A549 (cell line): Measurements from ENCODE around the gene ACOT7. TPM values are rescaled to one million over a fixed set of nuclear protein-coding genes. Genes with fewer than 3 reads are reported as not detected.

Source experiments
- ATAC-seq, 2 experiments: fragments of 200-7000 bp in 1 of 2; fragments of >200 bp in 1 of 2; cut with Nextera tagmentation in 1 of 2; cut with Tn5 transposase in 1 of 2; 3 replicates each; pipeline versions ENCODE4 v1.8.0 to v1.9.1; 2018 to 2020; ENCODE audit warnings: mild to moderate bottlenecking in 1 of 2, moderate library complexity in 1 of 2
- CTCF ChIA-PET: fragments of 300-600 bp; sonication (Branson Sonifier 250); formaldehyde crosslinking; extraction: SDS; loops from one replicate; lab custom pipeline; 2021; ENCODE audit warnings: antibody characterized with exemption, inconsistent platforms; lab: Yijun Ruan, JAX
- POLR2A ChIA-PET: fragments of 350-600 bp; formaldehyde crosslinking; extraction: SDS; loops from one replicate; lab custom pipeline; 2021; ENCODE audit warnings: antibody characterized with exemption, inconsistent platforms; lab: Yijun Ruan, JAX
- DNase-seq, 2 experiments: peaks; one replicate each; pipeline versions ENCODE4 v3.0.0 to v3.0.0-alpha.2; 2011 to 2016; ENCODE audit warnings: low read depth in 1 of 2, low spot score in 1 of 2
- FAIRE-seq: peaks from 2 replicates; lab custom pipeline; 2011; peaks lifted over from hg19 to GRCh38; lab: Jason Lieb, UNC
- H3K27ac ChIP-seq, 2 experiments: fragments of >200 bp; sonication (Bioruptor Twin); formaldehyde crosslinking; 3 replicates each; pipeline ENCODE4 v1.5.1; 2016 to 2017
- H3K4me1 ChIP-seq: fragments of >200 bp; sonication (Bioruptor Twin); formaldehyde crosslinking; 3 replicates; pipeline ENCODE4 v1.6.1; 2016
- H3K4me2 ChIP-seq: fragments of >200 bp; sonication (Bioruptor Twin); formaldehyde crosslinking; 3 replicates; pipeline ENCODE4 v1.6.1; 2016
- H3K4me3 ChIP-seq: fragments of >200 bp; sonication (Bioruptor Twin); formaldehyde crosslinking; 3 replicates; pipeline ENCODE4 v1.5.1; 2016
- H3K9me3 ChIP-seq: fragments of >200 bp; sonication (Bioruptor Twin); formaldehyde crosslinking; 3 replicates; pipeline ENCODE4 v1.6.1; 2016
- CHD2 ChIP-seq: fragments of 150-350 bp; IDR thresholded peaks from 2 replicates; pipeline ENCODE4 v1.6.1; 2014; ENCODE audit warnings: low read length; ENCODE audit not compliant: partially characterized antibody
- CHD4 ChIP-seq: fragments of 200-600 bp; sonication (generic); IDR thresholded peaks from 2 replicates; pipeline ENCODE4 v1.6.1; 2016; ENCODE audit warnings: antibody characterized with exemption, mild to moderate bottlenecking, borderline replicate concordance
- EHF ChIP-seq: fragments of 250-450 bp; sonication (Bioruptor Pico); IDR thresholded peaks from 2 replicates; pipeline ENCODE4 v1.5.0; 2020; ENCODE audit warnings: mild to moderate bottlenecking
- EHMT2 ChIP-seq: fragments of 200-600 bp; sonication (generic); IDR thresholded peaks from 2 replicates; pipeline ENCODE4 v1.6.1; 2016; ENCODE audit warnings: antibody characterized with exemption, low read depth, mild to moderate bottlenecking, moderate library complexity
- ESRRA ChIP-seq: fragments of 150-350 bp; IDR thresholded peaks from 2 replicates; pipeline ENCODE4 v1.6.1; 2014; ENCODE audit warnings: mild to moderate bottlenecking, low read length, borderline replicate concordance
- FOSB ChIP-seq: fragments of 250-450 bp; sonication (Bioruptor Pico); IDR thresholded peaks from 2 replicates; pipeline ENCODE4 v1.5.0; 2020; ENCODE audit warnings: mild to moderate bottlenecking, moderate library complexity
- FOSL2 ChIP-seq, 2 experiments: fragments of 450-650 bp in 1 of 2; fragments of >200 bp in 1 of 2; sonication (Bioruptor Twin) in 1 of 2; formaldehyde crosslinking; IDR thresholded peaks; 2 replicates each; pipeline versions ENCODE4 v1.5.0 to v1.6.1; 2016 to 2020; ENCODE audit warnings: mild to moderate bottlenecking in 1 of 2, moderate library complexity in 1 of 2
- FOXS1 ChIP-seq: fragments of 250-450 bp; sonication (Bioruptor Pico); IDR thresholded peaks from 2 replicates; pipeline ENCODE4 v1.5.0; 2020; ENCODE audit warnings: mild to moderate bottlenecking, moderate library complexity
- HEYL ChIP-seq: fragments of 250-450 bp; sonication (Bioruptor Pico); IDR thresholded peaks from 2 replicates; pipeline ENCODE4 v1.8.0; 2021; ENCODE audit warnings: mild to moderate bottlenecking, moderate library complexity
- HOXA7 ChIP-seq: fragments of 250-450 bp; sonication (Bioruptor Pico); IDR thresholded peaks from 2 replicates; pipeline ENCODE4 v1.5.0; 2020; ENCODE audit warnings: mild to moderate bottlenecking, moderate library complexity
- HOXB13 ChIP-seq: fragments of 250-450 bp; sonication (Bioruptor Pico); IDR thresholded peaks from 2 replicates; pipeline ENCODE4 v1.5.0; 2020; ENCODE audit warnings: low read depth, mild to moderate bottlenecking, moderate library complexity
- HOXB5 ChIP-seq: fragments of 250-450 bp; sonication (Bioruptor Pico); IDR thresholded peaks from 2 replicates; pipeline ENCODE4 v1.5.0; 2020; ENCODE audit warnings: mild to moderate bottlenecking, moderate library complexity
- JUN ChIP-seq, 2 experiments: fragments of >200 bp; sonication (Bioruptor Twin); formaldehyde crosslinking; IDR thresholded peaks; 2 replicates in 1 of 2; 3 replicates in 1 of 2; pipeline ENCODE4 v1.6.1; 2016 to 2017
- KDM1A ChIP-seq: fragments of 200-600 bp; sonication (generic); IDR thresholded peaks from 2 replicates; pipeline ENCODE4 v1.6.1; 2016; ENCODE audit warnings: low read depth, mild to moderate bottlenecking
- KDM5A ChIP-seq: fragments of 200-600 bp; sonication (generic); IDR thresholded peaks from 2 replicates; pipeline ENCODE4 v1.6.1; 2016; ENCODE audit warnings: antibody characterized with exemption, mild to moderate bottlenecking
- NFE2L2 ChIP-seq: fragments of 150-350 bp; conservative IDR thresholded peaks from 2 replicates; pipeline ENCODE4 v1.6.1; 2014; ENCODE audit warnings: low read length
- POLR2A ChIP-seq: IDR thresholded peaks from 2 replicates; pipeline ENCODE4 v1.6.1; 2012; ENCODE audit warnings: mild to moderate bottlenecking, low read length
- RCOR1 ChIP-seq: fragments of 150-350 bp; IDR thresholded peaks from 2 replicates; pipeline ENCODE4 v1.6.1; 2014; ENCODE audit warnings: antibody characterized with exemption, low read length, low read depth
- RFX5 ChIP-seq: fragments of 450-650 bp; IDR thresholded peaks from 2 replicates; pipeline ENCODE4 v1.7.1; 2014; ENCODE audit warnings: antibody characterized with exemption, mild to moderate bottlenecking, moderate library complexity
- RNF2 ChIP-seq: fragments of 200-600 bp; sonication (generic); IDR thresholded peaks from 2 replicates; pipeline ENCODE4 v1.6.1; 2016; ENCODE audit warnings: low read depth, mild to moderate bottlenecking, antibody characterized with exemption, moderate library complexity, borderline replicate concordance
- SREBF2 ChIP-seq: fragments of 450-650 bp; IDR thresholded peaks from 2 replicates; pipeline ENCODE4 v1.6.1; 2014; ENCODE audit warnings: mild to moderate bottlenecking, moderate library complexity
- TP53 ChIP-seq: fragments of 250-450 bp; sonication (Bioruptor Pico); IDR thresholded peaks from 2 replicates; pipeline ENCODE4 v1.5.0; 2021; ENCODE audit warnings: mild to moderate bottlenecking, moderate library complexity
- ZC3H11A ChIP-seq: fragments of 450-650 bp; IDR thresholded peaks from 2 replicates; pipeline ENCODE4 v1.6.1; 2014; ENCODE audit warnings: antibody characterized with exemption, mild to moderate bottlenecking
- ZFP36 ChIP-seq: fragments of 450-650 bp; IDR thresholded peaks from 2 replicates; pipeline ENCODE4 v1.6.1; 2014; ENCODE audit warnings: borderline replicate concordance; ENCODE audit not compliant: partially characterized antibody
- WGBS: methylation state at CpG from one replicate; pipeline ENCODE4 v1.1.6; 2017; ENCODE audit errors: missing lambda C conversion rate; 5-methylcytosine and 5-hydroxymethylcytosine counted together
- polyA plus RNA-seq, 4 experiments: library from polyadenylated mRNA; depleted of rRNA in 3 of 4; stranded (reverse); fragments of >200 nt; fragmentation: RNase III in 1 of 4; extraction: RNeasy Plus Mini Kit Qiagen cat#74134 plus additional on column Dnase treatment in 1 of 4; gene quantifications; 2 replicates in 3 of 4; 3 replicates in 1 of 4; pipeline ENCODE4 v1.2.3, GENCODE V29; 2011 to 2017
- TF ChIP-seq, protein P1 (sequence below): fragments of >200 bp; sonication (Bioruptor Twin); formaldehyde crosslinking; IDR thresholded peaks from 3 replicates; pipeline ENCODE4 v1.5.1; 2016
- TF ChIP-seq, protein P2 (sequence below): fragments of 250-450 bp; sonication (Bioruptor Pico); IDR thresholded peaks from 2 replicates; pipeline ENCODE4 v1.5.0; 2020; ENCODE audit warnings: low read depth, mild to moderate bottlenecking, moderate library complexity

Gene ACOT7
- polyA plus RNA-seq, 2 of the 4 experiments (the other 2 are of a cell fraction) = 48.0 to 49.6 TPM

DNA sequence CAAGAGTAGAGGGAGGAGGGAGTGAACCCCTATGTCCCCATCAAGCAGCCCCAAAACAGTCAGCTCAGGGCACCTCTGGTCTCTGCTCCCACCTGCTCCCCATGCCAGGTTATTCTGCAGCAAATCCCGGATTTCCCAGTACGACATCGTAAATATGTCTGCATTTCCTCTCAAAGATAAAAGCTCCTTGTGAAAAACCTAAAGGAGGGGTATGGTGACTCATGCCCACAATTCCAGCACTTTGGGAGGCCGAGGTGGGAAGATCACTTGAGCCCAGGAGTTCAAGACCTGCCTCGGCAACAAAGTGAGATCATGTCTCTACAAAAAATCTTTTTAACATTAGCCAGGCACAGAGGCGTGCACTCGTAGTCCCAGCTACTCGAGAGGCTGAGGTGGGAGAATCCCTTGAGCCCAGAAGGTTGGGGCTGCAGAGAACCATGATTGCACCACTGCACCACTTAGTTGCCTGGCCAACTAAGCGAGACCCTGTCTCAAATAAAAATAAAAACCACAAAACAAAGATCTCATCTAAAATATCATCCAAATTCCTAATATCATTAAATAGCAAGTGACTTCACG lies 7.1 kb downstream of the ACOT7 start:
- Histone ChIP-seq H3K27ac (peak overlapping the region; percentile 83 to 90), H3K4me3 (peak overlapping the region; percentile 37; the same call in 2 of the 3 replicates), H3K4me2 (peak overlapping the region; percentile 84), H3K9me3 (no peaks in the 10 kb centered on the region), H3K4me1 (peaks cover 23% of the 10 kb centered on the region)
- TF ChIP-seq EHF (CRISPR knock-in tag) = no peak
- TF ChIP-seq FOSL2 (IDR thresholded peaks at IDR 0.05) = no peak
- peak; percentile 44 for TF ChIP-seq FOSL2 (CRISPR knock-in tag; IDR thresholded peaks at IDR 0.05)
- TF ChIP-seq, protein P1, sequence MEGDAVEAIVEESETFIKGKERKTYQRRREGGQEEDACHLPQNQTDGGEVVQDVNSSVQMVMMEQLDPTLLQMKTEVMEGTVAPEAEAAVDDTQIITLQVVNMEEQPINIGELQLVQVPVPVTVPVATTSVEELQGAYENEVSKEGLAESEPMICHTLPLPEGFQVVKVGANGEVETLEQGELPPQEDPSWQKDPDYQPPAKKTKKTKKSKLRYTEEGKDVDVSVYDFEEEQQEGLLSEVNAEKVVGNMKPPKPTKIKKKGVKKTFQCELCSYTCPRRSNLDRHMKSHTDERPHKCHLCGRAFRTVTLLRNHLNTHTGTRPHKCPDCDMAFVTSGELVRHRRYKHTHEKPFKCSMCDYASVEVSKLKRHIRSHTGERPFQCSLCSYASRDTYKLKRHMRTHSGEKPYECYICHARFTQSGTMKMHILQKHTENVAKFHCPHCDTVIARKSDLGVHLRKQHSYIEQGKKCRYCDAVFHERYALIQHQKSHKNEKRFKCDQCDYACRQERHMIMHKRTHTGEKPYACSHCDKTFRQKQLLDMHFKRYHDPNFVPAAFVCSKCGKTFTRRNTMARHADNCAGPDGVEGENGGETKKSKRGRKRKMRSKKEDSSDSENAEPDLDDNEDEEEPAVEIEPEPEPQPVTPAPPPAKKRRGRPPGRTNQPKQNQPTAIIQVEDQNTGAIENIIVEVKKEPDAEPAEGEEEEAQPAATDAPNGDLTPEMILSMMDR = no peak
- no peak for TF ChIP-seq HOXB5 (CRISPR knock-in tag)
- TF ChIP-seq FOXS1 (CRISPR knock-in tag) = no peak
- TF ChIP-seq HEYL (CRISPR knock-in tag) = no peak
- no peak for DNase-seq
- ChIA-PET POLR2A (no interaction called here), CTCF (interaction anchor here (0.7 to 34.5 kb wide), 5 partner anchors 18 to 78 kb away, joined by 3 to 575 read pairs (median 6); no protein-coding TSS in a partner anchor)
- WGBS = 50% methylated on average over 10 of the region's 10 CpGs
- peak in 1 of 2 experiments; percentile 11; a peak in 1 of 6 replicates for ATAC-seq
- FAIRE-seq = no peak

DNA sequence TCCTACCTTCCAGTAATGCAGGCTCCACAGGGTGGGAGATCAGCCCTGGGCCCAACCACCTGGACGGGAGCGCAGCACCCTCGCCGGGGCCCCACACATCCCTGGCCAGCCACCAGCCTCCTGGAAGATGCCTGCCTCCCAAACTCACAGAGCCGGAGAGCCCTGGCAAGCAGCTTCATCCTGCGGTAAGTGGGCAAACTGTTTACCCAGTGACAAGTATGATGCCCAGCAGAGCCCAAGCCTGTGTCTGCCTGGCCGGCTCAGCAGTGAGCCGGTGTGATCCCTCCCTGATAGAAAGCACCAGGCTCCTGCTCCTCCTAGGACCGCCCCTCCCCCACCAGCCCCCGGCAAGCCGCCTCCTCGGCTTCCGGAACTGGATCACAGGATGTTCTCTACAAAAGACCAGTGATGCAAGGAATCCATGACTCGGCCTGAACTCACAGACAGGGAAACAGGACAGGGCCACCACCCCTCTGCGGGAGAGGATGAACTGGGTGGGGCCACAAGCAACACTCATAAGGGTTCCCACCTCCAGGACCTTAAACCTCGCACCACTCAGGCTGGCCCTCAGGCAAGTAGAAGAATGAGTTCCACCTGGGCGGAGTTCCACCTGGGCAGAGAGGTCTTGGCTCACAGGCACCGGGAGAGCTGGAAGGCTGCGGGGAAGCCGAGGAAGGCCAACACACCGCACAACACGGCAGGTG lies 7.9 kb downstream of the ACOT7 start:
- Histone ChIP-seq H3K4me3 (peak overlapping the region; percentile 37), H3K9me3 (no peaks in the 10 kb centered on the region), H3K27ac (peak overlapping the region; percentile 83 to 90), H3K4me2 (peak overlapping the region; percentile 84), H3K4me1 (peaks cover 23% of the 10 kb centered on the region)
- DNase-seq (peak; percentile 65 to 84), ATAC-seq (peak; percentile 88 to 95), FAIRE-seq (no peak)
- CTCF ChIA-PET = interaction anchor here (0.7 to 34.5 kb wide), 8 partner anchors 18 to 137 kb away, joined by 3 to 575 read pairs (median 4); no protein-coding TSS in a partner anchor
- 55% methylated on average over 5 of the region's 22 CpGs for WGBS
- TF ChIP-seq FOSL2 (IDR thresholded peaks at IDR 0.05) (no peak), FOSL2 (CRISPR knock-in tag; IDR thresholded peaks at IDR 0.05) (0 out of 2 replicates have a peak, but pooled peaks have one; percentile 14), HOXA7 (CRISPR knock-in tag) (no peak), CHD2 (no peak), KDM1A (no peak), SREBF2 (no peak)
- POLR2A ChIA-PET = interaction anchor here (1.6 kb wide), 1 partner anchor 8 kb away, joined by 6 read pairs; the partner anchor contains the start of gene ACOT7

DNA sequence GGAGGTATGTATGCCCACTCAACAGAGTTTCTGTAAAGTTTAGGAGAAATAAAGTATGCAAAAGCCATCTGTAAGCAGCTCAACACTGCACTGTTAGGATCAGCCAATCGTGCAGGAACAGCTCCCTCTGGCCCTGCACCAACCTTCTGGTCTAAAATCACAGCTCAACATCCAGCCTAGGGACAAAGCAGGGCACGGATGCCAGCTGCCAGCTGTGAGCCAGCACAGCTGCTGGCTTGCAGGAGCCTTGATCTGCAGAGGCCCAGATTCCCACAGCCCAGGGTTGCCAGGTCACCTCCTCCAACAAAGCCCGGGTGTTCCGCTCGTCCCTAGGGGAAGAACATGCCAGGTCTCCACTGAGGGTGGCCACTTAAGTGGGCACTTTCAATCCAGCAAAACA lies 8.6 kb downstream of the ACOT7 start:
- Histone ChIP-seq H3K4me2 (peak overlapping the region; percentile 84), H3K9me3 (peaks cover 3% of the 10 kb centered on the region; the same call in 1 of the 3 replicates), H3K4me1 (peaks cover 23% of the 10 kb centered on the region), H3K27ac (peak overlapping the region; percentile 83 to 90), H3K4me3 (peak overlapping the region; percentile 37; the same call in 1 of the 3 replicates)
- POLR2A ChIA-PET = interaction anchor here (1.6 kb wide), 1 partner anchor 9 kb away, joined by 6 read pairs; the partner anchor contains the start of gene ACOT7
- FAIRE-seq = no peak
- CTCF ChIA-PET = interaction anchor here (1.2 to 34.5 kb wide), 6 partner anchors 18 to 137 kb away, joined by 3 to 575 read pairs (median 5); no protein-coding TSS in a partner anchor
- peak; percentile 39 to 52; a peak in 5 of 6 replicates for ATAC-seq
- TF ChIP-seq HOXA7 (CRISPR knock-in tag) (no peak), RCOR1 (no peak), FOSB (CRISPR knock-in tag) (no peak), HEYL (CRISPR knock-in tag) (no peak), JUN (IDR thresholded peaks at IDR 0.05) (no peak), RNF2 (no peak), HOXB13 (CRISPR knock-in tag) (no peak), ZC3H11A (no peak), ESRRA (no peak), CHD2 (no peak), RFX5 (no peak), POLR2A (no peak), EHMT2 (no peak), ZFP36 (no peak), KDM5A (no peak), CHD4 (no peak), TP53 (CRISPR knock-in tag) (no peak), NFE2L2 (no peak)
- TF ChIP-seq, protein P2, sequence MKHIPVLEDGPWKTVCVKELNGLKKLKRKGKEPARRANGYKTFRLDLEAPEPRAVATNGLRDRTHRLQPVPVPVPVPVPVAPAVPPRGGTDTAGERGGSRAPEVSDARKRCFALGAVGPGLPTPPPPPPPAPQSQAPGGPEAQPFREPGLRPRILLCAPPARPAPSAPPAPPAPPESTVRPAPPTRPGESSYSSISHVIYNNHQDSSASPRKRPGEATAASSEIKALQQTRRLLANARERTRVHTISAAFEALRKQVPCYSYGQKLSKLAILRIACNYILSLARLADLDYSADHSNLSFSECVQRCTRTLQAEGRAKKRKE (CRISPR knock-in tag) = no peak
- DNase-seq = no peak
- 86% methylated on average over 5 of the region's 5 CpGs for WGBS
